Measurements from ENCODE around the gene GABRR2.

Gene GABRR2

GRCh38 chr6:89260310-89260709 lies 54.8 kb downstream of the GABRR2 start:
- in situ Hi-C loops (cut with MboI; ENCODE audit: low sequenced_read_pairs) = no loop called here

- in situ Hi-C loops (cut with MboI; ENCODE audit: low sequenced_read_pairs) = no loop called here
Measured at GRCh38 chr6:89258912-89259311, 56.2 kb downstream of the GABRR2 start.

GRCh38 chr6:89257781-89258180 lies 57.3 kb downstream of the GABRR2 start:
- in situ Hi-C loops (cut with MboI; ENCODE audit: low sequenced_read_pairs) = no loop called here

GRCh38 chr6:89257346-89257745 lies 57.8 kb downstream of the GABRR2 start:
- in situ Hi-C loops (cut with MboI; ENCODE audit: low sequenced_read_pairs) = no loop called here

DNA sequence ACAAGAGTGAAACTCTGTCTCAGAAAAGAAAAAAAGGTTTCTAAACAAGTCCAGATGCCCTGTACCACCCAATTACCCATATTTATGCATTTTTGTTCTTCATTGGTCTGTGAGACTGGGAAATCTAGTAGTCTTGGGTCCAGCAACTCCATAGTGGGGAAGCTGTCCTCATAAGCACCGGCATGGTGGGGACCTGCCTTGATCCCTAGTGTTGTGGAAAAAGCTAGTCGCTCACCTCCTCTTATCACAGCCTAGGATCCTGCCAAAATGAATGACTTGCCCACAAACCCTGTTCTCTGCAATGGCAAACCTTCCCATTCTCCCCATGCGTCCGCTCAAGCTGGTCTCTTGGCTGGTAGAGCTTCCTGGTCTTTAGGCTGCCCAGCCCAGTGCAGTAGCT lies 59.7 kb downstream of the GABRR2 start:
- in situ Hi-C loops (cut with MboI; ENCODE audit: low sequenced_read_pairs) = no loop called here

DNA sequence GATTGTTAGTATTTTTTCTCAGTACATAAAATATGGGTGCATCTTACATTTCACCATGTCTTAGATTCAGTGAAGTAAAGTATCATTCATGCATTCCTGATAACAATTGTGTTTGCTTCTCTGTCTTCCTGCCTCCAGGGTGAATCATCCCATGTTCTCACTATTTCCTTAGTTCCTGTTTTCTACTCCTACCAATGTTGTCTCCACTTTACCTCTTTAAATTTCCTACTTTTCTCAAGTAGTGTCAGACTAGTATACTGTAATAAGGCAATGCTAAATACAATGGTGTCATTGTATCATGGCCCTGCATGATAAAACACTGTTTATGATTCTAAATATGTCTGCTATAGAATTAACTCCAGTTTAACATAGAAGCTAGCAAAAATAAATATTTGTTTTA lies 60.5 kb downstream of the GABRR2 start:
- in situ Hi-C loops (cut with MboI; ENCODE audit: low sequenced_read_pairs) = no loop called here

GRCh38 chr6:89252907-89253306 lies 62.2 kb downstream of the GABRR2 start:
- in situ Hi-C loops (cut with MboI; ENCODE audit: low sequenced_read_pairs) = no loop called here

GRCh38 chr6:89251976-89252375 lies 63.1 kb downstream of the GABRR2 start:
- in situ Hi-C loops (cut with MboI; ENCODE audit: low sequenced_read_pairs) = no loop called here

DNA sequence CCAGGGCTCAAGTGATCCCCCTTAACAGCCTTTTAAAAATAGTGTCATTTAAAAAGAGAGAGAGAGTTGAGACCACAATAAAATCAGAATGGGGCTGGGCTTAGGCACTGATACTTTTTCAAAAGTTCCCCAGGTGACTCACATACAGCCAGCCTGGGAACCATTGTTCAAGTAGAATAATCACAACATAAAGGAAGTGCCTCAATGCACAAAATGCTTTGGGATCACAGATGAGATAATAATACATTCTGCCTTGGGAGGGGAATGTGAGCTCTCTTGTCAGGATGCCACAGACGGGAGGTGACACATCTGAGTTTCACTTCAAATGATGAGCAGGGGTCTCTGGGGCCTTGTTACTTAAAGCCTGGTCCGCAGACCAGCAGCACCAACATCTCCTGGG lies 63.9 kb downstream of the GABRR2 start:
- in situ Hi-C loops (cut with MboI; ENCODE audit: low sequenced_read_pairs) = no loop called here

- in situ Hi-C loops (cut with MboI; ENCODE audit: low sequenced_read_pairs) = no loop called here
Measured at GRCh38 chr6:89250239-89250638, 64.9 kb downstream of the GABRR2 start.

- in situ Hi-C loops (cut with MboI; ENCODE audit: low sequenced_read_pairs) = loop anchor here (25.0 kb wide), 1 partner anchor 132 kb away; the partner anchor contains the start of gene SRSF12
Measured at GRCh38 chr6:89244241-89244985, 70.7 kb downstream of the GABRR2 start.

DNA sequence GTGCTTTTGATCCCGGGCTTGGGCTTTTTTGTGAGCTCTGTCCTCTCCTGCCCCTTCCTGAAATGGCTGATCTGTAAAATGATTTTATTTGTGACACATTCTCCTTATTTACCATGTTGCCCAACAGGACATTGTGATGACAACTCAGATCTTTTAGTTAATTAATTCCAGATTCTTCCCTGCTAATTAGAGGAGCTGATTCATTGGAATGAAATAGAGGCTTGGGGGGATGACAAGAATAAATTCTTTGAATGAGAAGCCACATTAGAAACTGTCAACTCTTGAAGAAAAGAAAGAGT lies 71.8 kb downstream of the GABRR2 start:
- in situ Hi-C loops (cut with MboI; ENCODE audit: low sequenced_read_pairs) = loop anchor here (25.0 kb wide), 1 partner anchor 131 kb away; the partner anchor contains the start of gene SRSF12

DNA sequence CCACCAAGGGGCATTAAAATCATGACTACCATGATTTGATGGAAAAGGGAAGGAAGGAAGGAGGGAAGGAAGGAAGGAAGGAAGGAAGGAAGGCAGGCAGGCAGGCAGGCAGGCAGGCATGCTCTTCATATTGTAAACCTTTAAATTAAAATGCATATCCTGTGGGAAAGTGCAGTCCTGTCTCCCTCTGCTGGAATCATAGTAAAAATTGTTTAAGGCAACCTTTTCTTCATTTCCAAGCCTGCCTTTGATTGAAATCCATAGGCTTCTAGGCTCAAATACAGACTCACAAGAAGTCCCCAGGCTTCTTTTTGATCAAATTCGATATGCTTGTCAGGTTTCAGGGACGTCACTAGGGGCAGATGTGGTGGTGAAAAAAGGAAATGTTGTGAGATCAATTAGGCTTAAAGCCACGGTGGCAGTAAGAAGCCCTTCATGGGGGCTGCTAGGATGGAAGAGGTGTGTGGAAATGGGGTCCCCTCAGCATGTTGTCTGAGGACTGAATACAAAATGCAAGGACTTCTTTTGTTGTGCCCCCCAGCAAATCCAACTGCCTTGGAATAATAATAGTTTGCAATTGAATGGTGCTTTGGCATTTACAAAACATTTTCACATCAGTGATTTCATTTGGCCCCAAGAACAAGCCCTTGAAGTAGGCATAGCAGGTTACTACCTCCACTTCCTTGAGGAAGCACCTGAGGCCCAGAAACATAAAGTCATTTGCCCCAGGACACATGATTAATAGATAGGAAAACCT lies 72.3 kb downstream of the GABRR2 start:
- in situ Hi-C loops (cut with MboI; ENCODE audit: low sequenced_read_pairs) = loop anchor here (25.0 kb wide), 1 partner anchor 130 kb away; the partner anchor contains the start of gene SRSF12

GRCh38 chr6:89239338-89239737 lies 75.8 kb downstream of the GABRR2 start:
- in situ Hi-C loops (cut with MboI; ENCODE audit: low sequenced_read_pairs) = loop anchor here (25.0 kb wide), 1 partner anchor 127 kb away; the partner anchor contains the start of gene SRSF12

DNA sequence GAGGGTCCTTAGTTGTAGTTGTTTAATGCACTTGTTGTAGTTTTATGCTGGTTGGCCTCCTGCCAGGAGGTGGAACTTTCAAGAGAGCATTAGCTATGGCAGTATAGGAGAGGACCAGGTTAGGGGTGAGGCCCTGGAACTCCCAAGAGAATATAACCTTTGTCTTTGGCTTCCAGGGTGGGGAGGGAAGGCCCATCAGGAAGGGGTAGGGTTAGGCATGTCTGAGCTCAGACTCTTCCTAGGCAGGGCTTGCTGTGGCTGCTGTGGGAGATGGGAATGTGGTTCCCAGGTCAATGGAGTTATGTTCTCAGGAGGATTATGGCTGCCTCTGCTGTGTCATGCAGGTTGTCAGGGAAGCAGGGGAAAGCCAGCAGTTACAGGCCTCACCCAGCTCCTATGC lies 77.9 kb downstream of the GABRR2 start:
- in situ Hi-C loops (cut with MboI; ENCODE audit: low sequenced_read_pairs) = loop anchor here (25.0 kb wide), 1 partner anchor 125 kb away; the partner anchor contains the start of gene SRSF12

- in situ Hi-C loops (cut with MboI; ENCODE audit: low sequenced_read_pairs) = loop anchor here (25.0 kb wide), 1 partner anchor 121 kb away; the partner anchor contains the start of gene SRSF12
Measured at GRCh38 chr6:89233605-89234004, 81.5 kb downstream of the GABRR2 start.

DNA sequence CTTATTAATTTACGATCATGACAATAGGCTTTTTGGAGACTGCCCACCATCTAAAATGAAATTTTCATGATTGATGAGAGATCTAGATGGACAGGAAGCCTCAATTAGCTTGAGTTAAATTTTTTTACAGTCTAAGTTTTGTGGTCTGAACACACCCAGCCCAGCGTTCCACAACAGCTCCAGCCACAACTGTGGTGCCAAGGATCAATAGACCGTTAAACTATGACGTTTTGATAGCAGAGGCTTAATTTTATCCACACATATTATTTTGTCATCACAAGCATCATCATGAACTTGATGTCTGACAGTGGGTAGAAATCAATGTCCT lies 92.4 kb downstream of the GABRR2 start:
- in situ Hi-C loops (cut with MboI; ENCODE audit: low sequenced_read_pairs) = no loop called here

DNA sequence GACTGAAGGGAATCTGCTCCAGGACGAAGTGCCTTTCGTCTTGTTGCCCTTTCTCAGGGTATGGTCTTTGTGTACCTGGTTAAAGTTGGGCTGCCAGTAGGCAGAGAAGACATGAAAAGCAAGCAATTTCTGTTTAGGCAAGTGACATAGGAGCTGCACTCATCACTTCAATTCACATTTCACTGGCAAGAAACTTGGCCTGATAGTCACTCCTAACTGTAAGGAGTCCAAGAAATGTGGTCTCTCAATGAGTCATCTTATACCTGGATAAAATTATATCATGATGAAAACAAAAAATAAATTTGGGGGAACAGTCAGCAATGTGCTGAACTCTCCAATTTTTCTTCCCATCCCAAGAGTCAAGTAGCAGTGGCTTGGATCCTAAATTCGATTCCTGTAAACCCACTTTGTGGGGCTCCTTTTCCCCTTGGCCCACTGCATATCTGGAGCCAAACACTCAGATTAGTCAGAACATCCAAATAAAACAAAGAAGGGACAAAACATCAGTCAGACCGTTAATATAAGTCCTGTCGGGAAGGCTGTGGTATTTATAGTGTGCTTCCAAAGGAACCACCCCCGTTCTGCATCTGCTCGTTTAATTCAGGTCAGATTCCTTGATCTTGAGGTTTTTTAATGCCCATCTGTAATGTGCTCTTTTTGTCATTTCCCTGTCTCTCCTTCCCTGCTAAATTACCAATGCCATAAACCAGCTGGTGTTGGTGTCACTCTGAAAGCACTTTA lies 93.0 kb downstream of the GABRR2 start:
- in situ Hi-C loops (cut with MboI; ENCODE audit: low sequenced_read_pairs) = no loop called here

- in situ Hi-C loops (cut with MboI; ENCODE audit: low sequenced_read_pairs) = no loop called here
Measured at GRCh38 chr6:89221129-89221528, 94.0 kb downstream of the GABRR2 start.

- in situ Hi-C loops (cut with MboI; ENCODE audit: low sequenced_read_pairs) = no loop called here
Measured at GRCh38 chr6:89217299-89217910, 97.7 kb downstream of the GABRR2 start, which contains the start of gene GABRR1. TSS of gene GABRR1 (minus strand) at chr6:89217358. CDS start at chr6:89217322, 36 bp downstream.

DNA sequence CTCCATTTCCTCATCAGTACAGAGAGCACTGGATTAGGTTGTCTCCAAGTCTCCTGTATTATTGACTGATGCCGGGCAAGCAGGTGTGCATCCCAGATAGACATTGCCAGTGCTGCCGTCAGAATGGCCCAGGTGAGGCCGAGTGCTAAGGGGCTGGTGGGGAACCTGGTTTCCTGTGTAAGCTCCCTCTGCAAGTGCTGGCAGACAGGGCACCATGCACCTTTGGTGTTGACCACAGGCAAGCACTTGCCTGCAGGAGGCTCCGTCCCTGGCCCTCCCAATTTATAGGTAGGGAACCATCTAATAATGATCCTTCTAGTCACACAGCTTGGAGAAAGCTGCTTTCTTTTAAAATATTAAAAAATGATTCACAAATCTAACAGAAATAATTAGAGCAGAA lies 98.7 kb downstream of the GABRR2 start:
- in situ Hi-C loops (cut with MboI; ENCODE audit: low sequenced_read_pairs) = no loop called here

All from HL-60/S4 treated with phorbol 12-myristate 13-acetate at 8.2 ng/mL for 4 days and 3 days (cell line).